Activated B cell treated with CpG ODN at 0.5 μM for 24 hours (primary cell): ENCODE data around the gene MAP3K14. TPM values are rescaled to one million over a fixed set of nuclear protein-coding genes. Genes with fewer than 3 reads are reported as not detected.
A peak's percentile ranks its signal among the peaks of the same experiment; 100 is the strongest.

Source experiments
- ATAC-seq: fragments of 200-7000 bp; cut with Tn5 transposase; one replicate; pipeline ENCODE4 v1.10.0; 2021; ENCODE audit warnings: low read depth, mild to moderate bottlenecking, moderate library complexity
- CTCF ChIA-PET: fragments of 350-600 bp; sonication (Branson Sonifier 250); formaldehyde crosslinking; loops from one replicate; lab custom pipeline; 2021; ENCODE audit warnings: antibody characterized with exemption; lab: Charles Lee
- POLR2A ChIA-PET: fragments of 350-600 bp; sonication (Branson Sonifier 250); formaldehyde crosslinking; loops from one replicate; lab custom pipeline; 2021; ENCODE audit warnings: antibody characterized with exemption; lab: Charles Lee
- DNase-seq: peaks from one replicate; pipeline ENCODE4 v3.0.0; 2022
- H3K27ac Mint-ChIP-seq: one replicate; pipeline ENCODE4 v1.8.0; 2020; ENCODE audit warnings: mixed read lengths
- H3K27me3 Mint-ChIP-seq: one replicate; pipeline ENCODE4 v1.8.0; 2021; ENCODE audit warnings: mixed read lengths
- H3K36me3 Mint-ChIP-seq: one replicate; pipeline ENCODE4 v1.8.0; 2021; ENCODE audit warnings: low read depth, mixed read lengths
- H3K4me1 Mint-ChIP-seq: one replicate; pipeline ENCODE4 v1.8.0; 2021; ENCODE audit warnings: mixed read lengths
- H3K4me3 Mint-ChIP-seq: one replicate; pipeline ENCODE4 v1.8.0; 2020; ENCODE audit warnings: mild to moderate bottlenecking, mixed read lengths
- H3K9me3 Mint-ChIP-seq: one replicate; pipeline ENCODE4 v1.8.0; 2020; ENCODE audit warnings: mixed read lengths
- intact Hi-C: fragments of 100-400 bp; cut with micrococcal nuclease; formaldehyde crosslinking; loops from one replicate; pipeline ENCODE4 v1.15.1; 2024
- total RNA-seq: library from RNA; stranded (reverse); gene quantifications from 2 replicates; pipeline ENCODE4 v1.2.3, GENCODE V29; 2022
- TF ChIP-seq, protein P1 (sequence below): fragments of 200-600 bp; IDR thresholded peaks from one replicate; pipeline ENCODE4 v1.8.0; 2022; ENCODE audit warnings: antibody characterized with exemption, mild to moderate bottlenecking

The MAP3K14 gene
- total RNA-seq, 1 donor from 2014 or later: 88.6 TPM

DNA sequence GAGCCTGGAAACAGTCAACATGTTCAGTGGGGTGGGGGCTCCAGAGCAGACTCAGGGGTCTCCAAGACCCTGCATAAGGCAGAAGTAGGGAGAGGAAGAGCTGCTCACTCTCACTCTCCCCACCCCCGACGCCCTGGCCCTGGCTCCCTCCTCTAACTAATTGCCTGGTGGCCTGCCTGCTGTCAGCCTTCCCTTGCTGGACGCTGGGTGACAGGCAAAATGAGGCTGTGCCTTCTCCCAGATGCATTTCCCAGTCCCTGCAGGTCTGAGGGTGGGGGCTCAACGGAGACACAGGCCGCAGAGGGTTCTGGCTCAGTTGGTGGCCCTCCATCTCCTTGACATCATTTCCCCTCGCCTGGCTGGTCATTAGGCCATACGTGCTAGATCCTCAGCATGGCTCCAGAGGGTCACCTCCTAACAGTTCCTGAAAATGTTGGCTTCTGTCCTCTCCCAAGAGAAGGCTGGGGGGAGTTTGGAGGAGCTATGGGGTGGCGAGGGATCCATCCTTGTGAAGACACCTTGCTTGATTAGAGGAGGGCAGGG is 93.8 kb downstream of the MAP3K14 start:
- intact Hi-C loops: loop anchor here (1.0 kb wide), 1 partner anchor 24 kb away; no protein-coding TSS in a partner anchor
- no peaks in the 10 kb centered on the region for H3K9me3 Mint-ChIP-seq
- ATAC-seq: peak; percentile 1
- no peak for DNase-seq
- H3K4me1 Mint-ChIP-seq: peaks cover 79% of the 10 kb centered on the region
- TF ChIP-seq, protein P1, sequence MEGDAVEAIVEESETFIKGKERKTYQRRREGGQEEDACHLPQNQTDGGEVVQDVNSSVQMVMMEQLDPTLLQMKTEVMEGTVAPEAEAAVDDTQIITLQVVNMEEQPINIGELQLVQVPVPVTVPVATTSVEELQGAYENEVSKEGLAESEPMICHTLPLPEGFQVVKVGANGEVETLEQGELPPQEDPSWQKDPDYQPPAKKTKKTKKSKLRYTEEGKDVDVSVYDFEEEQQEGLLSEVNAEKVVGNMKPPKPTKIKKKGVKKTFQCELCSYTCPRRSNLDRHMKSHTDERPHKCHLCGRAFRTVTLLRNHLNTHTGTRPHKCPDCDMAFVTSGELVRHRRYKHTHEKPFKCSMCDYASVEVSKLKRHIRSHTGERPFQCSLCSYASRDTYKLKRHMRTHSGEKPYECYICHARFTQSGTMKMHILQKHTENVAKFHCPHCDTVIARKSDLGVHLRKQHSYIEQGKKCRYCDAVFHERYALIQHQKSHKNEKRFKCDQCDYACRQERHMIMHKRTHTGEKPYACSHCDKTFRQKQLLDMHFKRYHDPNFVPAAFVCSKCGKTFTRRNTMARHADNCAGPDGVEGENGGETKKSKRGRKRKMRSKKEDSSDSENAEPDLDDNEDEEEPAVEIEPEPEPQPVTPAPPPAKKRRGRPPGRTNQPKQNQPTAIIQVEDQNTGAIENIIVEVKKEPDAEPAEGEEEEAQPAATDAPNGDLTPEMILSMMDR: no peak
- H3K4me3 Mint-ChIP-seq: peak overlapping the region; percentile 99
- no peaks in the 10 kb centered on the region for H3K27me3 Mint-ChIP-seq
- ChIA-PET CTCF (interaction anchor here (1.2 to 11.7 kb wide), 7 partner anchors 8 to 163 kb away, joined by 3 to 203 read pairs (median 5); partner anchors contain the start of gene ACBD4), POLR2A (interaction anchor here (0.5 to 10.0 kb wide), 18 partner anchors 11 to 1984 kb away, joined by 3 to 378 read pairs (median 7); partner anchors contain the start of genes HEXIM1, HEXIM2 and MAP3K14)
- peak overlapping the region; percentile 99 for H3K27ac Mint-ChIP-seq
- H3K36me3 Mint-ChIP-seq: peaks cover 43% of the 10 kb centered on the region

DNA sequence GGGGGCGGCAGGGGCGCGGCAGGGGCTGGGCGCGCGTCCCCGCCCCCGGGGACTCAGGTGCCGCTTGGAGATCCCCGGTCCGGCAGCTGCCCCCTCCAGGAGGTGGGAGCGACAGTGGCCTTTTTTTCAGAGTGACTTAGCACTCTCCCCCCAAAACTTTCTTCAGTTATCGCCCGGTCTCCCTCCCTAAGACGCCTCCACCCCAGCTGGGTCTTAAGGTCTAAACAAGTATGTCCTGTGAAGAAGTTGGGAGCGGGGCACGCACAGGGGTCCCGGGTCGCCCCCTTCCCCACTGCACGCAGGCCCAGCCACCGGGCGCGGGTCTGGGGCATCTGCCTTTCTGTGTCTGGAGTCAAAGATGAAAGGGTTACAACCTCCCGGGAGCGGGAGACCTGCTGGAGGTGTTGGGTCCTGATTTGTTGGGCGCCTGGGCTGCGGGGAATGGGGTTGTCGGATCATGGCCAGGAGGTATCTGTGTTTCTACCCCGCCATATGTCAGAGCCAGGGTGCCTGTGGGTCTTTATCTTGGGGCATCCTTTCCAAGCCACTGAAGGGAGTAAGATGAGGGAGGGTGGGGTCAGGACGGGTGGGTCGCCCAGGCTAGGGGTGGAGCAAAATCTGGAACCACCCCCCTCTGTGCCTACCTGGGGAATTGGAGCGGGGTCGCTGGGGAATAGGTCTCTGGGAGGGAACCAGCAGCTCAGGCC is 94.4 kb downstream of the MAP3K14 start:
- TF ChIP-seq, protein P1: no peak
- Mint-ChIP-seq H3K36me3 (peaks cover 46% of the 10 kb centered on the region), H3K9me3 (no peaks in the 10 kb centered on the region), H3K27ac (peak overlapping the region; percentile 99), H3K4me3 (peak overlapping the region; percentile 99), H3K27me3 (no peaks in the 10 kb centered on the region), H3K4me1 (peaks cover 73% of the 10 kb centered on the region)
- peak; percentile 11 for ATAC-seq
- CTCF ChIA-PET: interaction anchor here (0.8 to 11.7 kb wide), 8 partner anchors 8 to 164 kb away, joined by 3 to 203 read pairs (median 4); partner anchors contain the start of gene ACBD4
- intact Hi-C loops: no loop called here
- POLR2A ChIA-PET: interaction anchor here (0.5 to 10.0 kb wide), 20 partner anchors 11 to 187 kb away, joined by 3 to 378 read pairs (median 6); partner anchors contain the start of genes HEXIM1, HEXIM2, MAP3K14 and NMT1
- DNase-seq: no peak

DNA sequence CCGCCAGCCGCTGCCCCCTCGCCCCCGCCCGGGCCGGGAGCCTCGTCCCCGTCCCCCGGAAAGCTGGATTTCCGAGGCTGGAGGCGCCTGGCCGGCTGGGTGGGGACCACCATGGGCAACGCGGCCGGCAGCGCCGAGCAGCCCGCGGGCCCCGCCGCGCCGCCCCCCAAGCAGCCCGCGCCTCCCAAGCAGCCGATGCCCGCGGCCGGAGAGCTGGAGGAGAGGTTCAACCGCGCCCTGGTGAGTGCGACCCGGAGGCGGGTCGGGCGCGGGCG is 94.9 kb downstream of the MAP3K14 start:
- POLR2A ChIA-PET: interaction anchor here (0.5 to 10.0 kb wide), 16 partner anchors 12 to 187 kb away, joined by 3 to 378 read pairs (median 8); partner anchors contain the start of genes HEXIM1, HEXIM2, MAP3K14 and NMT1
- intact Hi-C loops: no loop called here
- CTCF ChIA-PET: interaction anchor here (0.8 to 11.7 kb wide), 7 partner anchors 9 to 164 kb away, joined by 3 to 203 read pairs (median 4); partner anchors contain the start of gene ACBD4
- ATAC-seq (no peak), DNase-seq (no peak)
- Mint-ChIP-seq H3K27me3 (no peaks in the 10 kb centered on the region), H3K36me3 (peaks cover 51% of the 10 kb centered on the region), H3K9me3 (no peaks in the 10 kb centered on the region), H3K27ac (no peak overlapping the region), H3K4me3 (peak overlapping the region; percentile 99), H3K4me1 (peaks cover 68% of the 10 kb centered on the region)
- TF ChIP-seq, protein P1: no peak

DNA sequence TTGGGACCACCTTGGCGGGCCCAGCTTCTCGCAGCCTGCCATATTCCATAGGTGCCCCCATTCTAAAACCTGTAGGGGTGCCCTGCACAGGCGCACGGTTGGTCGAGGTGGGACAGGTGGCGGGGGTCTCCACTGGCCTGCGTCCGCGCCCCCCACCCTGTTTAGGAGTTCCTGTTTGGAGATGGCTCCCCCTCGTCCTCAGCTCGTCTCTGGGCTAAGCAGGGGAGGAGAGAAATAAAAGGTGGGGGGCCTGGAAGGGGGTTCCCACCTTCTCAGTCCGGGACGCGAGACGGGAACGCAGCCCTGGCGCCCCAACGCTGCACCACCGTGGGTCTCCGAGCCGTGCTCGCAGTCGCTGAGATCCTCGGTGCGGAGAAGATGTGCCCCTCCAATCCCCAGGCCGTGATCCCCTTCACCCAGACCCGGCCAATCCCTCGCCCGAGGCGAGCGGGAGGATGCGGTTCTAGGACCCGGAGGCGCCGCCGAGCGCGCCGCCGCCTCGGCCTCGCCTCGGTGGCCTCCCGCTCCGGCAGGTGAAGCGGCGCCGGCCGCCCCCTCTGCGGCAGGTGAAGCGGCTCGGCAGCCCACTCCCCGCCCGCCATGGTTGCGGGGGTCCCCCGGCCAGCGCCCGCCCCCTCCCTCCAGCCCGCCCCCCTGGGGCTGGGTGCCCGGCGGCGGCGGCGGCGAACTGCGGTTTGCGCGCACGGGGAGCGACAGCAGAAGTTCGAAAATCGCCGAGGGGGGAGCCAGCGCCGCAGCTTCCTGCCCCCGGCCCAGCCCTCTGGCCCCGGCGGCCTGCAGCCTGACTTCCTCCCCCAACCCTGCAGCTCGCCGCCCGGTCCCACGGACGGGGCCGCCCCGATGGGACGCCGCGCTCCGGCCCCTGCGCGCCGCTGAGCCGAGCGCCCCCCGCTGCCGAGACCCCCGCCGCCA is 95.5 kb downstream of the MAP3K14 start, which contains the start of gene FMNL1:
Gene FMNL1 (plus strand): TSS at position 805 of the 933 bp plus-strand sequence. CDS start 240 bp downstream, outside the sequence.
- POLR2A ChIA-PET: interaction anchor here (0.6 to 10.0 kb wide), 19 partner anchors 12 to 1022 kb away, joined by 3 to 378 read pairs (median 6); partner anchors contain the start of genes HEXIM1, HEXIM2, KANSL1 and MAP3K14
- H3K27me3 Mint-ChIP-seq: no peaks in the 10 kb centered on the region
- H3K4me3 Mint-ChIP-seq: peak within 1 kb of the TSS; percentile 99
- H3K4me1 Mint-ChIP-seq: peaks cover 62% of the 10 kb centered on the region
- no peaks in the 10 kb centered on the region for H3K9me3 Mint-ChIP-seq
- peaks cover 56% of the 10 kb centered on the region for H3K36me3 Mint-ChIP-seq
- DNase-seq (peak; percentile 76), ATAC-seq (peak; percentile 25)
- CTCF ChIA-PET: interaction anchor here (0.6 to 11.7 kb wide), 10 partner anchors 9 to 165 kb away, joined by 3 to 203 read pairs (median 34); partner anchors contain the start of gene ACBD4
- H3K27ac Mint-ChIP-seq: peak within 1 kb of the TSS; percentile 99
- TF ChIP-seq, protein P1: no peak
- intact Hi-C loops: no loop called here
